BE2C (cell line): ENCODE measurements around the gene PIEZO1.

Experiments
- DNase-seq: peaks from one replicate; pipeline ENCODE4 v3.0.0-alpha.2; 2020
- H3K27me3 ChIP-seq: fragments of 250-450 bp; sonication (Bioruptor Pico); 2 replicates; pipeline ENCODE4 v1.5.1; 2020; ENCODE audit warnings: mild to moderate bottlenecking
- H3K36me3 ChIP-seq: fragments of 250-450 bp; sonication (Bioruptor Pico); 2 replicates; pipeline ENCODE4 v1.5.1; 2020; ENCODE audit warnings: mild to moderate bottlenecking
- H3K4me1 ChIP-seq: fragments of 250-450 bp; sonication (Bioruptor Pico); 2 replicates; pipeline ENCODE4 v1.5.1; 2020
- H3K4me3 ChIP-seq: 2 replicates; pipeline ENCODE4 v1.5.1; 2011; ENCODE audit warnings: low read depth, low read length
- H3K9me3 ChIP-seq: fragments of 250-450 bp; sonication (Bioruptor Pico); 2 replicates; pipeline ENCODE4 v1.5.1; 2020
- TF ChIP-seq, protein P1 (sequence below): IDR thresholded peaks from 2 replicates; pipeline ENCODE4 v1.5.1; 2012; ENCODE audit warnings: mild to moderate bottlenecking, low read depth, low read length

The PIEZO1 gene

DNA sequence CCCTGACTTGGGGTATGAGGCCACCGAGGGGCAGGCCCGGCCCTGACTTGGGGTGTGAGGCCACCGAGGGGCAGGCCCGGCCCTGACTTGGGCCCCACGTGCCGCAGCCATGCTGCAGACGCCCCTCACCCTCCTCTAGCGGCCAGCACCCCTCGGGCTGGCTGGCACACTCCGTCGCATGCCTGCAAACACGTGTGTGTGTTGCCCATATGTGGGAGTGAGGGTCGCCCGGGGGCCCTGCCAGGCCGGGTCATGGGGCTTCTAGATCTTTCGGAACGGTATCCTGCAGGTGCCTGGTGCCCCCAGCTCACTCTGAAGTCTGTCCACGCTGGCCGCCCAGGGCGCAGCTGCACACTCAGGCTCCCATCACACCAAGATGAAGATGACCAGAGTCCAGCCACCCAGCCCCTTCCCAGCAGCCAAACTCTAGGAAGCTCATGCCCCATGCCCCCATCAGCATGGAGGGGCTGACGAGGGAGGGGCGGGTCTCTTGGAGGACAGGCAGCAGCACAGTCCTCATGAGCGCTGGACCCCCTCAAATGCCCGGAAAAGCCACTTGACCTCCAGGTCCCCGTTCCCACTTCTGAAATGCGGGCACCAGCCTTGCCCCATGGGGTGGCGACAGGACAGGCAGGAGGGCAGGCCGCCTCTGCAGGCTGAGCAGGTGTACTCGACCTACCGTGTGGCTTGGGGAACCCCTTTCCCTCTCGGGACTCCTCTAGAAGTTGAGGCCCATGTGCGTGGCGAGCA, 44.9 kb downstream of the PIEZO1 start:
- Histone ChIP-seq H3K4me1 (peaks cover 4% of the 10 kb centered on the region; the same call in 1 of the 2 replicates), H3K27me3 (peaks cover 16% of the 10 kb centered on the region), H3K36me3 (no peaks in the 10 kb centered on the region), H3K9me3 (no peaks in the 10 kb centered on the region), H3K4me3 (no peak overlapping the region)
- no peak for DNase-seq
- TF ChIP-seq, protein P1, sequence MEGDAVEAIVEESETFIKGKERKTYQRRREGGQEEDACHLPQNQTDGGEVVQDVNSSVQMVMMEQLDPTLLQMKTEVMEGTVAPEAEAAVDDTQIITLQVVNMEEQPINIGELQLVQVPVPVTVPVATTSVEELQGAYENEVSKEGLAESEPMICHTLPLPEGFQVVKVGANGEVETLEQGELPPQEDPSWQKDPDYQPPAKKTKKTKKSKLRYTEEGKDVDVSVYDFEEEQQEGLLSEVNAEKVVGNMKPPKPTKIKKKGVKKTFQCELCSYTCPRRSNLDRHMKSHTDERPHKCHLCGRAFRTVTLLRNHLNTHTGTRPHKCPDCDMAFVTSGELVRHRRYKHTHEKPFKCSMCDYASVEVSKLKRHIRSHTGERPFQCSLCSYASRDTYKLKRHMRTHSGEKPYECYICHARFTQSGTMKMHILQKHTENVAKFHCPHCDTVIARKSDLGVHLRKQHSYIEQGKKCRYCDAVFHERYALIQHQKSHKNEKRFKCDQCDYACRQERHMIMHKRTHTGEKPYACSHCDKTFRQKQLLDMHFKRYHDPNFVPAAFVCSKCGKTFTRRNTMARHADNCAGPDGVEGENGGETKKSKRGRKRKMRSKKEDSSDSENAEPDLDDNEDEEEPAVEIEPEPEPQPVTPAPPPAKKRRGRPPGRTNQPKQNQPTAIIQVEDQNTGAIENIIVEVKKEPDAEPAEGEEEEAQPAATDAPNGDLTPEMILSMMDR: no peak

DNA sequence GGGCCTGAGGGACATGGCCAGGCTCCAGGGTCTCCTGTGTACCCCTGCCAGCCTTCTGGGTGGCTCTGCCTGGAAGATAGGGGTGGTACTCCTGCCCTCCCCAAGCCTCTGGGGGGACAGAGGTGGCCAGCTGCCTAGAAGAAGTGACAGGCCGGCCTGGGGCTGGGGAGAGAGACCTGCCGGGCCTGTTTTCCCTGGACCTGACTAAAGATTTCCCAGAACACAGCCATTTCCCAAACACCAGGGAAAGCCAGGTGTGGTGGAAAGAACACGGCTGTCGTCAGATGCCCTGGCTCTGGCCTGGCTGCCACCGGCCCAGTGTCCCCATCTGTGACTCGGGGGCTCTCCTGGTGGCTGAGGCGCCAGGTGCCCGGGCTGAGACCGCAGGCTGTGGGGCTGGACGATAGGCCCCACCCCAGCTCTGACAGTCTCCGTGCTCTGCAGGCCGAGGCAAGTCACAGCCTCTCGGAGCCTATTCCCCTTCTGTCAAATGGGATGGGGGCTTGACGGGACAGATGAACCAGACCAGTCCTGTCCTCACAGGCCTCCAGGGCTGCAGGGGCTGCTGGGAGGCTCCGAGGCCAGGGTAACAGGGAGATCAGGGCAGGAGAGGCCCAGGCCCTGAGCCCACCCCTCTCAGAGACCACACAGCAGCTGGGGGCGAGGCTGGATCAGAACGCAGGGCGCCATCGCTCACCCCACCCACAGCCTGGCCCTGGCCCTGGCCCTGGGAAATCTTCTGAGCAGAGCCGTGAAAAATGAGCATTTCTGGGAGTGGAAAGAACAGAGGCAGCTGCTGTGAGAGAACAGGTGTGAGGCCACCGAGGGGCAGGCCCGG, 45.7 kb downstream of the PIEZO1 start:
- Histone ChIP-seq H3K4me3 (no peak overlapping the region), H3K4me1 (peaks cover 4% of the 10 kb centered on the region; the same call in 1 of the 2 replicates), H3K27me3 (peaks cover 23% of the 10 kb centered on the region), H3K36me3 (no peaks in the 10 kb centered on the region), H3K9me3 (no peaks in the 10 kb centered on the region)
- DNase-seq: no peak
- TF ChIP-seq, protein P1: no peak

DNA sequence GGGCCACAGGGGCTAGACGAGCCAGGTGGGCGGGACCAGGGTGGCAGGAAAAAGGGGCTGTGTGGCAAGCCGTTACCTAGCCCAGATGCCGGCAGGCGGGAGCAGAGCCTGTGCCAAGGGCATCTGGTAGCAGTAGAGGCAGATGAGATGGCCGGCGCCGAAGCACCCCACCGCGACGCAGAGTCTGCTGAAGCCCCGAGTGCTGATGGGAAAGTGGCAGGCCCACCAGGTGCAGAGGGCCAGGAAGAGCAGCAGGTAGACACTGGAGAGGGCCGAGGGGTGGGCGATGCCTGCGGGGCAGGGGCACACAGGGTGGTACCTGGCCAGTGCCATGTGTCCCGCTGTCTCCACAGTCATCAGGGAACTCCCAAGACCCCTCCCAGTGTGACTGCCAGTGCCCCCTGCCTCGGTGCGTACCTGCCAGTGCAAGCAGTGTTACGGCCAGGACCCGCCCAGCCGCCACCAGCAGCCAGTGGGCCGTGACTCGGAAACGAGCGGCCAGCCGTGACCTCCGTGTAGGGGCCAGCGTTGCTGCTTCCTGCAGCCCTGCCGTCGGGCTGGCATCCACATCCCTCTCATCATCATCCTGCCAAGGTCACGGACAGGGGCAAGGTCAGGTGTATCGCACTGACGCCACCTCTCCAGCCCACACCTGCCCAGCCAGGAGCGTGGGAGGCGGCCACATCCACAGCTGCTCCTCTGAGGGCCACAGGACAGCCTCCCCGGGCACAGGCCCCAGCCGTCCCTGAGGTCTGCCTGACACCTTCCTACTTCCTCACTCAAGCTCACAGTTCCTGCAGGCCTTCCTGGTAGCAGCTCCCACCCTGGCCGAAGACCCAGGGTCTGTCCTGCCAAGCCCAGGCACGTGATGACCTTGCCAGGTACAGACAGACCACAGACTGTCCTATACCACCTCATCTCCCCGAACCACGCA, 46.6 kb downstream of the PIEZO1 start:
- no peak overlapping the region for H3K4me3 ChIP-seq
- no peak for DNase-seq
- H3K4me1 ChIP-seq: peaks cover 4% of the 10 kb centered on the region; the same call in 1 of the 2 replicates
- no peaks in the 10 kb centered on the region for H3K36me3 ChIP-seq
- H3K9me3 ChIP-seq: no peaks in the 10 kb centered on the region
- peaks cover 31% of the 10 kb centered on the region for H3K27me3 ChIP-seq
- TF ChIP-seq, protein P1: no peak

DNA sequence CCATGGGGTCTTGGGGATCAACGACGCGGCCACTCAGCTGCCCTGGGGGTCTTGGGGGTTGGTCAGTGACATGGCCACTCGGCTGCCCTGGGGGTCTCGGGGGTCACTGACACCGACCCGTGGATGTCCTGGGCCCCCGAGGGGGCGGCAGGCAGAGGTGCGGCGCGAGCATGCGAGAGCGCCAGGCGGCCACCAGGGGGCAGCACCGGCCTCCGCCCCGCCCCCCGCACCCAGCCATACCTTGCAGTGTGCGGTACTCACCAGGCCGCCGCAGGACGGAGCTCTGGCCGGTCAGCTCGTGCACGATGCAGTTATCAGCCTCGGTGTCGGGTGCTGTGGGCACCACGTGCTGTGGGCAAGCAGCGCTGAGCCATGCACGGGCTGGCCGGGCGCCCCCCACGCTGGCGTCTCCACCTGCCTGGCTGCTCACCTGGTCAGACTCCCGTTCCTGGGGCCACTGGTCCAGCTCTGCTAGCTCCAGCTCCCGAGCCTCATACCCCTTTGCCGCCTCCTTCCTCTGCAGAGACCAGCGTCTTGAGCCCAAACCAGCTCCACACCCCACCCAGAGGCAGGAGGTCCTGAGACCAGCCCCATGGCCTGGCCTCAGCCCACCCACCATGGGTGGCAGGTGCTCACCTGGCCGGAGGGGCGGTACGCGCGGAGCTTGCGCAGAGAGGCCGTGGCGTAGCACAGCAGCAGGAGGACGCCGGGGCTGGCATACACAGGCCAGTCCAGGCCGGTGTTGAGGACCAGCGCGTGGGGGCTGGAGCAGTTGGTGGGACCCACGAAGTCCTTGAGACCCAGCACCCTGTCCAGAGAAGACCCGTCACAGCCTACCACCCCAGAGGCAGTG, 47.5 kb downstream of the PIEZO1 start:
- H3K4me3 ChIP-seq: no peak overlapping the region
- DNase-seq: peak; percentile 87
- no peaks in the 10 kb centered on the region for H3K9me3 ChIP-seq
- TF ChIP-seq, protein P1: peak; percentile 77
- no peaks in the 10 kb centered on the region for H3K36me3 ChIP-seq
- H3K4me1 ChIP-seq: peaks cover 4% of the 10 kb centered on the region; the same call in 1 of the 2 replicates
- peaks cover 40% of the 10 kb centered on the region for H3K27me3 ChIP-seq

DNA sequence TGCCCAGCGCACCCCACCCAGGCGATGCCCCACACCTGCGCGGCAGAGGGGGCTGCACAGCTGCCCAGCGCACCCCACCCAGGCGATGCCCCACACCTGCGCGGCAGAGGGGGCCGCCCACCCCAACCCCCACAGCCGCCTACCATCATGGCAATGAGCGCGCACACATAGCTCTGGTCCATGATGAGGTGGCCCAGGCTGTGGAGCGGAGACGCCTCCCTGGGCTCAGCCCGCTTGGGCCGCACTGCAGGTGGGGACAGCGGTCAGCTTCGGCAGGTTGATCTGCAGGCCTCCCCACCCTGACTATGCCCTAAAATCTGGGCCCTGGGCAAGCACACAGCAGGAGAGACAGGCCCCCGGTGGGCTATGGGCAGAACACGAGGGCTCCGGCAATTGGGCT, 48.5 kb downstream of the PIEZO1 start:
- Histone ChIP-seq H3K9me3 (no peaks in the 10 kb centered on the region), H3K4me3 (no peak overlapping the region), H3K36me3 (no peaks in the 10 kb centered on the region), H3K27me3 (peaks cover 41% of the 10 kb centered on the region), H3K4me1 (peaks cover 5% of the 10 kb centered on the region)
- TF ChIP-seq, protein P1: no peak
- DNase-seq: no peak
